Fibroblast of upper back skin (primary cell): ENCODE measurements around the gene SLAIN2.
"Not testable (repeated sequence)": the region's sequence is repeated elsewhere in the genome, so short reads cannot be mapped to it uniquely, and the experiment has no call there.

ENCODE experiments used
- DNase-seq: peaks from one replicate; pipeline ENCODE4 v3.0.0-alpha.2; 2013

SLAIN2 gene

GRCh38 chr4:48446642-48447041 is 105.3 kb downstream of the SLAIN2 start:
- no peak for DNase-seq

DNA sequence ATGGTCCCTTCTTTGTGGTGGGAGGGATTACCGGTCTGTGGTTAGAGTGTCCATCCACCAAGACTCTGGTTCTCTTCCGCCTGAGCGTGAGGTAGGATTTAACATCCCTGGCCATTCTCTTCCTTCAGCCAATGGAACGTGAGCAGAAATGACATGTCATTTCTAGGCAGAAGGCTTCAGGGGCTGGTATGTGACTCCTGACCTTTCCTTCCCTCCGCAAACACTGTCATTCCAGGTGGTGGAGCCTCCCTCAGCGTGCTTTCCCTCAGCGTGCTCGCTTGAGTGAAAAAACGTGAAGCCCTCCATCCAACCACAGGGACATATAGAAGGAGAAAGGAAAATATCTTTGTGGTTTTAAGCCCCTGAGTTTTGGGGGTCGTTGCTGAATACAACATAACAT is 107.8 kb downstream of the SLAIN2 start:
- DNase-seq, result no peak

DNA sequence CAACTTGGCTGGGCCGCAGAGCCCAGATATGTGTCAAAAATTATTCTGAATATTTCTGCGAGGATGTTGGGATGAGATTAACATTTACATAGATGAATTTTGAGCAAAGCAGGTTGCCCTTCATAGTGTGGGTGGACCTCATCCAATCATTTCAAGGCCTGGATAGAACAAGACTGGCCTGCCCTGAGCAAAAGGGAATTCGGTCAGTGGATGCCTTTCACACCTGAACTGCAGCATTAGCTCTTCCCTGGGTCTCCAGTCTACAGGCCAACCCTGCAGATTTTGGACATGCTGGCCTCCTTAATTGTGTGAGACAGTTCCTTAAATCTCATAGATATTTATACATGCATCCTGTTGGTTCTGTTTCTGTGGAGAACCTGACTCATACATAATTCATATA is 109.4 kb downstream of the SLAIN2 start:
- DNase-seq, result no peak

GRCh38 chr4:48451656-48452055 is 110.3 kb downstream of the SLAIN2 start:
- not testable (repeated sequence) for DNase-seq

GRCh38 chr4:48454591-48454990 is 113.3 kb downstream of the SLAIN2 start:
- DNase-seq, result no peak

- no peak for DNase-seq
These were observed 119.7 kb downstream of the SLAIN2 start for GRCh38 chr4:48461000-48461399.

GRCh38 chr4:48462363-48462762 is 121.0 kb downstream of the SLAIN2 start:
- peak; percentile 55 for DNase-seq

DNA sequence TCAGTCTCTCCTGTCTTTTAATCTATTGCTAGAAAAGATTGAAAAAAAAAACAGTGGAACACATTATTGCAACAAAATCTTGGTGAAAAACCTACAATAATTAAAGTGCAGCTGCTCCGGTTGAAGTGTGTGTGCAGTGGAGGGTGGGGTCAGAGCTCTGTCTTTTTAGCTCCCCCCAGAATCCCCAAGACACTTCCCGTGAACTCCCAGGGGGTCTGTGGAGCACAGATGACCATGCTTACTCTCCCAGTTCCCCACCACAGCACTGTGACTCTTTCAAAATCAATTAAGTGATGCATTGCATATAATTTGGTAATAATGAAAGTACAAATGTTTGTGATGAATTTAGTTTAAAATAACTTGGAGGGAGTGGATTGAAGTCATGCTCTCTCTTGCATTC is 126.1 kb downstream of the SLAIN2 start:
- no peak for DNase-seq

DNA sequence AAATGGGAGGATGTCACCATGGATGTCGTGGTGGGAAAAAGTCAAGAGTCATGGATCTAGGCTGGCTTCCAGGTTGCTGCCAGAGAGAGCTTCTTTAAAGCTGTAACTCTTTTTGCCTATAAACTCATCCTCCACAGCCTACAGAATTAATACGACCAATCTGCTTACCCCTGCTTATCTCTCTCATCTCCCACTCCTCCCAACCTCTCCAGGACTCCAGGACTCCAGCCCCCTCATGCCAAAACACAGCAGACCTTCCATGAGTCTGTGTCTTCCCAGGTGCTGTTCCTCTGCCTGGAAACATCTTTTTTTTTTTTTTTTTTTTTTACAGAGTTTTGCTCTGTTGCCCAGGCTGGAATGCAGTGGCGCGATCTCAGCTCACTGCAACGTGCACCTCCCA is 126.6 kb downstream of the SLAIN2 start:
- peak; percentile 28 for DNase-seq

GRCh38 chr4:48470137-48470536 is 128.8 kb downstream of the SLAIN2 start:
- DNase-seq, result peak; percentile 21

- peak; percentile 16 for DNase-seq
These were observed 129.2 kb downstream of the SLAIN2 start for GRCh38 chr4:48470570-48470969.

DNA sequence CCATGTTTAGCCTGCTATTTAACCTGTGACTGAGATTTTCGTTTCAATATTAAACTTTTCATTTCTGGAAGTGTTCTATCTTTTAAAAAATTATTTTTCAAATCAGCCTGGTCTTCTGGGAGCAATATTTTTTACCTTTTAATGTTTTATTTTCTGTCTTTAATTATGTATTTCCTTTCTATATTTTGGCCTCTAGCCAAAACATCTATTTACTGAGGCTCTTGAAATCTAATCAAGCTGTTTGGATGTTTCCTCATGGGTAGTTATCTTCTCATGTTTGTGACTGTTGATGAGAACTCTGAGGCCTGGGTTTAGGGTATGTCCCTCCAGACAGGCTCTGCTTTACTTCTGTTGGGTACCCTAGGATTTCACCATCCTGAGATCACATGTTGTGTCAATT is 131.5 kb downstream of the SLAIN2 start:
- no peak for DNase-seq

- no peak for DNase-seq
These were observed 134.4 kb downstream of the SLAIN2 start for GRCh38 chr4:48475770-48476169.
